CD4-positive, alpha-beta T cell treated with Interleukin-6 for 4 hours (primary cell): ENCODE results near the gene PTPRE.
"Not testable (repeated sequence)": the region's sequence is repeated elsewhere in the genome, so short reads cannot be mapped to it uniquely, and the experiment has no call there.

Source experiments
- DNase-seq: peaks from one replicate; pipeline ENCODE4 v3.0.0-alpha.2; 2020; ENCODE audit warnings: mixed read lengths

PTPRE gene

DNA sequence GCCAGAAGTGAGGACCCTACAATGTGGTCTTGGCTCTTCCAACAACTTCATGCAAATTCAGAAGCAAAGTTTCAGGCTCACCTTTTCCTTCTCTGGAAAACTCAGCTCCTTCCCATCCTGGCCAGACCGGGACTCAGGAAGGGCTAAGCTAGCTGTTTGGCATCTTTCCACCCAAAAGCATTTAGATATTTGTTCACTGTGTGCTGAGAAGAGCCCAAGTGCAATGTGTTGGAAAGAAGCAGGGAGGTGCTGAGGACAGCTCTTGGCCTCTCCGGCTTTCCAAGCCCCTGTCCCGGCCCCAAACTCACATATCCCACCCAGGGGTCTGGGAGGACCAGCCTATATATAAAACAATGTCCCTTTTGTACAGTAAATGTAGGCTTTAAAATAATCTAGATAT lies 174.8 kb downstream of the PTPRE start:
- DNase-seq, result no peak

- DNase-seq, result no peak
Measured at GRCh38 chr10:128083191-128083895, 176.4 kb downstream of the PTPRE start.

- no peak for DNase-seq
Measured at GRCh38 chr10:128084364-128084763, 177.5 kb downstream of the PTPRE start.

- DNase-seq, result no peak
Measured at GRCh38 chr10:128084991-128085390, 178.1 kb downstream of the PTPRE start.

- no peak for DNase-seq
Measured at GRCh38 chr10:128086003-128086863, 179.3 kb downstream of the PTPRE start.

GRCh38 chr10:128087146-128087883 lies 180.4 kb downstream of the PTPRE start:
- DNase-seq, result no peak

DNA sequence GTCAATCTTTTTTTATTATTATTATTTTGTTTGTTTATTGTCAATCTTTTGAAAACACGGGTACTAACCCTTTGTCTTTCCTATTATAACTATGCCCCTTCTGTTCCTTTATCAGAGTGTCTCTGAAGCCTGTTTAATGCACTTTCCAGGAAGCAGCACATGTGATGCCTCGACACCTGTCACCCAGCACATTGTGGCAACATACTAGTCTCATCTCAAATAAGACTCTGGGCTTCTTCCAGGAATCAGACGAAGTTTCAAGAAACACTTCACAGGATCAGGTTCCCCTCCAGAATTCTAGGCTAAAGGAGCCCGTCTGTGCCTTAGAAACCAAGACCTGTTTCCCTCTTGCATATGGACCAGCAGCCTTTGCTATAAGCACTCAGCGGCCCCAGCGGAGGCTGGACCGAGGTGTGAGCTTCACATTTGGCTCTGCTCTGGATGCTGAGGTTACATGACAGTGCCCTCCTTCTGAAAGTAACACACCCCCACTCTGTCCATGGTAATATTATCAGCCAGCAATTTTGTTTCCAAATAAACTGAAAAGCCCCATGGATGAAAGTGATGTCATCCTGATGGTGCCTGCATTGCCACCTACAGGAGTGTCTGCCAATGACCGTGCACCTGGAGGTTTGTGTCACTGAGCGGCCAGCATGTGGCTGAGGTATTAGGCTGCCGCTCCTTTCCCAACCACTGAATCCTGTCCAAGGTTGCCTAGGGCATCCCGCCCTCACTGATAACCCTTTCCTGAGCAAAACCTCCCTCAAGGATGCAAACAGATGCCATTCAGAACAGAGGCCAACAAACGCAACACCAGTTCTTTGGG lies 181.2 kb downstream of the PTPRE start:
- DNase-seq, result no peak

DNA sequence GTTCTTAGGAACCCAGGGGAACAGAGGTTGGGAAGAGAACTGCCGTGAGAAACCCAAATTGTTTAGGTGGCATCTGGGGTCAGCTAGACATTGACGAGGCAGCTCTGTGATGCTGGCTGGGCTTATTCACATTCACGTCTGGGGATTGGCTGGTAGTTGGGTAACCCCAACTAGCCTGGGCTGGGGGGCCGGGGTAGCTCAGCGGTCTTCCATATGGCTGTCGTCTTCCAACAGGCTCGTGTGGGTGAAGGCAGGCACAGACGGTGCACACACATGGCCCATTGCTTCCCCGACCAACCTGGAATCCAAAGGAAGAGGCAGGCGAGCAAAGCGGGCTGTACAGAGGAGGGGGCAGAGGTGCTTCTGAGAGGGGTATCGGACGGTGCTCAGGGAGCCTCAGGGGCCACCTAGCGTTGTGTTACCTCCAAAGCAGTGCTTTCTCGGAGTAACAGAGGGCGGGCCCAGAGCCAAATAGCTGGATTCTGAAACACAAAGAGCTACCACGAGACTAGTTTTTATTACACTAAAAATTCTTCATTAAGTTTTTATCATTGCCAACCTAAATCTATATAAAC lies 184.8 kb downstream of the PTPRE start:
- DNase-seq, result no peak

DNA sequence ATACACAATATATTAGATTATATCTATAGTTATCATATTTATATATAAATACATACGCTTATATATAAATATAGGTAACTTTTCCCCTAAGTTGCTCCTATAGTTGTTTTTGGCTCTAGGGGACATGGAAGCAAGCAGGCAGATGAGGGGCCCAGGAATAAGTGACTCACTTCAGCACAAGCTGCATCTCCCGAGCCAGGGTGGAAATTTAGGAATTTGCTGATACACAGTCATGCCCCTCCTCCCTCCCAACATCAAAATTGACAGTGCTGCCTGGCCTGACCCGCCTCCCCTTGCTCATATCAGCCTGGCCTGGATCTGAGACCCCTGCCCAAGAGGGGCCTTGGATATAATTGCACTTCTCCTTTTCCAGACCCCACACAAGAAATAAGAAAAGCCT lies 185.6 kb downstream of the PTPRE start:
- no peak for DNase-seq

DNA sequence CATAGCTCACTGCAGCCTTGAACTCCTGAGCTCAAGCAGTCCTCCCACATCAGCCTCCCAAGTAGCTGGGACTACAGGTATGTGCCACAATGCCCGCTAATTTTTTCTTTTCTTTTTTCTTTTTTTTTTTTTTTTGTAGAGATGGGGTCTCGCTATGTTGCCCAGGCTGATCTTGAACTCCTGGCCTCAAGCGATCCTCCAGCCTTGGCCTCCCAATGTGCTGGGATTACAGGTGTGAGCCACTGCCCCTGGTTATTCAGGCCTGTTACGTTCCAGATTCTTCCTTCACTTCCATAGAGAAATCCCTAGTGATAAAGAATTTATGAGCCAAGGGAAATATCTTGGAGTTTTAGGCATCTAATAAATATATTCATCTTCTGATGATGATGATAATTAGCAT lies 187.7 kb downstream of the PTPRE start:
- not testable (repeated sequence) for DNase-seq

DNA sequence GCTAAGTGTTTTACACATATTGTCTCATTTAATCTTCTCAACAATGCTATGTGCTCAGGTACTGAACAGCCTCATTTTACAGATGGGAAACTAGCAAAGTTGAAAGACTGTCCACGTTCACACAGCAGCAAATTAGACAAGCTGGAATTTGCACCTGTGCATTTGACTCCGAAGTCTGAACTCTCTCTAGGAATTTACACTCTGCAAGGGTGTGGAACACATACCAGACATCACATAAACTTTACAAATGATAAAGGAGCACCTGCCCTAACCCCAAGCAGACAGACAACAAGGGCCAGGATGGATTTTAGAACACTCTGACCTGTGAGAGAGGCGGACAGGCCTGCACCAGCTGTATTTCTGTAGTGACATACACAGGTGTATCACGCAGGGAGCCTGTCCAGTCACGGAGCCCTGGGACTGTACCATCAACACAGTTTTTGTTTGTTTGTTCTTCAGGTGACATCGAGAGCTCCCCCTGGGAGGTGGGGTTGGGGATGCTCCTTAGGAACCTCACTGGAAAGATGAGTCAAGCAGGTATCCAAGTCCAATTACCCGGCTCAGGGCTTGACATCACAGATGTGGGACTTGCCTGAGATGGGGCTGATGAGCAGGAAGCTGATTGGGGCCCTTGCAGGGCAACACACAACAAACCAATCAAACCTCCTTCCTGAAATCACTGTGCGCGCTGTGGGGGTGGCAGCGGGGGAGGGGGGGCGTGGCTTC lies 188.3 kb downstream of the PTPRE start:
- DNase-seq, result peak; percentile 75

- DNase-seq, result peak; percentile 15
Measured at GRCh38 chr10:128095753-128096469, 189.0 kb downstream of the PTPRE start.

DNA sequence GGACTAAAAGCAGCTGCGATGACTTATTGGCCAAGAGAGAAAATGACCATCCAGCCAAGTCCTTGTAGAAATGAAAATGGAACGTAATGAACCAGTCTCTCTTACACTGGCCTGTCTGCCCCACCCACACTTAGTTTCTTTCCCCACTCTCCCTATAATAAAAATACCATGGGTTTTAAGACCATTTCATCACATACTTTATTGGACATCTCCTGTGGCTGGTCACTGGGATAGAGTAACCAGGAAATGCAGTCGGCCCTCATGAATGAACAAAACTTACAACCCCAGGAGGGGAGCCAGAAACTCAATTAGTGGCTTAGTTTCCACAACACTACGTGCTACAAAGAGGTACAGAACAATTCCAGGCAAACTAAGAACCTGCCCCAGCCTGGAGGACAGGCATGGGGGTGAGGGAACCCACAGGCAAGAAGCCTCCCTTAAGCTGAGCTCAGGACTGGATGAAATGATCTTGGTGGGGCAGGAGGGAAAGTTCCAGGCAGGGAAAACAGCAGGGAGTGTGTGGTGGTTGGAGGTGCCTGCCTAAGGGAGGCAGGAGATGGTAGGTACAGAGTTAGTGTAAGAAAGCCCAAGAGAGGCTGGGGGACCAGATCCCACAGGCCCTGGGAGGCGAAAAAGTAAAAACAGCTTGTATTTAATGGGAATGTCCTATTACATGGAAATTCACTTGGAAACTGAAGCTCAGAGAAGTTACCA lies 189.7 kb downstream of the PTPRE start:
- no peak for DNase-seq

- no peak for DNase-seq
Measured at GRCh38 chr10:128097783-128098182, 190.9 kb downstream of the PTPRE start.

DNA sequence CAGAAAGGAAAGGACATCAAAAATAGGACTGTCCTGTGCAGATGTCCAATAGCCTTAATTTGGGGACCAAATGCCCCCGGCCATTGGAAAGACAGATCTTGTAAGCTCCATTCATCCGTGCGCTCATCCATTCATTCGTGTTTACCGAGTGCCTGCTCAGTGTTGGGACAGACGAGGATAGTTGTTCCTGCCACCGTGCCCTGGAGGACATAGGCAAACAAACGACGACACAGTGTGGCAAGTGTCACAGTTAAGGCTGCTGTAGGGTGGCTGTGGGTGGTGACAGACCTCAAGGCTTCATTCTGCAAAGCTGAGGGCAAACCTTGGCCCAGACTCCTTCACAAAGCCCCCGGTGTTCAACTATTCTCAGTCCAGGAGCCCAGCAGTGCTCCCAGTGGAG lies 191.7 kb downstream of the PTPRE start:
- DNase-seq, result no peak

GRCh38 chr10:128099901-128100300 lies 193.0 kb downstream of the PTPRE start:
- no peak for DNase-seq

DNA sequence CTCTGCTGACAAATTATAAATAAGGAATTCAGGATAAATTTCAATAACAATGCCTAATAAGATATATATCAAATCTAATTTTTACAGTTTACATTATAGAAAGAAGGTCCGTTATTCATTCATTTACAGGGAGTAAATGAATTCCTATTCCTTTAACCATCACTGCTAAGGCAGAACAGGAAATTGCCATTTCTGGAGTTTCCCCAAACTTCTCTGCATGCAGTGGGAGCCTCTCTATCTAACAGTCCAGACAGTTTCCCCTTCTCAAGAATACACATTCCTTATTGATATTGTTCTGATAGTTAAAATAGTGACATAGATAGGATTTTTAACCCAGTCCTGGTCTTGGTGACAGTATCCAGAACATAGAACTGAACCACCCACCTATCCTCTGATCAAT lies 195.0 kb downstream of the PTPRE start:
- DNase-seq, result no peak

- DNase-seq, result no peak
Measured at GRCh38 chr10:128102480-128103228, 195.8 kb downstream of the PTPRE start.

GRCh38 chr10:128103229-128103714 lies 196.4 kb downstream of the PTPRE start:
- DNase-seq, result peak; percentile 43
